Lung (tissue), 12 donors: Measurements from ENCODE around the gene KCNIP4. TPM values are rescaled to one million over a fixed set of nuclear protein-coding genes. Genes with fewer than 3 reads are reported as not detected.

Source experiments
- ATAC-seq: fragments of 200-7000 bp; cut with Tn5 transposase; one replicate; pipeline ENCODE4 v1.9.1; 2020; ENCODE audit warnings: moderate number of reproducible peaks; ENCODE audit not compliant: insufficient read depth, low FRiP score
- DNase-seq, 3 donors: peaks; one replicate each; pipeline ENCODE4 v3.0.0-alpha.2; 2013 to 2017
- H3K27ac ChIP-seq, 2 donors: one replicate each; pipeline ENCODE4 v1.5.1; 2013; ENCODE audit warnings: mild to moderate bottlenecking in 2 of 2, moderate library complexity in 2 of 2, control low read depth in 1 of 2, inconsistent platforms in 1 of 2, low read depth in 1 of 2, low read length in 1 of 2
- H3K27me3 ChIP-seq, 3 donors: one replicate each; pipeline ENCODE4 v1.5.1; 2013; ENCODE audit warnings: low read length in 2 of 3; ENCODE audit not compliant: control insufficient read depth in 3 of 3, insufficient read depth in 3 of 3
- H3K36me3 ChIP-seq, 4 donors: one replicate each; pipeline ENCODE4 v1.5.1; 2013; ENCODE audit warnings: low read length in 4 of 4, mild to moderate bottlenecking in 1 of 4, moderate library complexity in 1 of 4; ENCODE audit not compliant: control insufficient read depth in 4 of 4, insufficient read depth in 4 of 4
- H3K4me1 ChIP-seq, 5 donors: one replicate each; pipeline ENCODE4 v1.5.1; 2013; ENCODE audit warnings: low read length in 5 of 5, mild to moderate bottlenecking in 2 of 5, moderate library complexity in 1 of 5; ENCODE audit not compliant: control insufficient read depth in 5 of 5, insufficient read depth in 5 of 5
- H3K4me3 ChIP-seq: one replicate; pipeline ENCODE4 v1.5.1; 2013; ENCODE audit warnings: mild to moderate bottlenecking, control low read depth, moderate library complexity
- H3K9ac ChIP-seq, 2 donors: one replicate each; pipeline ENCODE4 v1.5.1; 2013; ENCODE audit warnings: low read length in 2 of 2, control low read depth in 1 of 2; ENCODE audit not compliant: insufficient read depth in 1 of 2
- H3K9me3 ChIP-seq, 4 donors: one replicate each; pipeline ENCODE4 v1.5.1; 2013; ENCODE audit warnings: low read length in 3 of 4, mild to moderate bottlenecking in 1 of 4, moderate library complexity in 1 of 4; ENCODE audit not compliant: control insufficient read depth in 4 of 4, insufficient read depth in 3 of 4
- CTCF ChIP-seq: IDR thresholded peaks from 2 replicates; pipeline ENCODE4 v1.5.1; 2012; ENCODE audit warnings: mild to moderate bottlenecking; ENCODE audit errors: control extremely low read depth, extremely low read depth
- WGBS, 2 donors: extraction: QIAGEN DNeasy Blood & Tissue Kit; methylation state at CpG; one replicate each; pipeline ENCODE4 v1.1.7; 2013; 5-methylcytosine and 5-hydroxymethylcytosine counted together
- polyA plus RNA-seq, 2 donors: library from polyadenylated mRNA; stranded (reverse); fragments of 200-250 nt; gene quantifications; one replicate each; pipeline ENCODE4 v1.2.1, GENCODE V29; 2013
- total RNA-seq, 2 donors: library from RNA; depleted of rRNA in 1 of 2; stranded (reverse); fragments of >200 nt in 1 of 2; gene quantifications; one replicate each; pipeline ENCODE4 v1.2.1, GENCODE V29; 2014 to 2021
- donor health status: control.
- donor health status: control.
- donor health status: Bipolar disorder and iron deficiency.
- donor health status: healthy.
- donor health status: DM: yes; HTN: yes; CAD: no.

The KCNIP4 gene
- total and polyA plus RNA-seq, 4 donors, result 0.11 TPM; not detected in 3

- Histone ChIP-seq H3K27me3 (peaks cover 0 to 21% (median 11%) of the 10 kb centered on the region in 3 donors), H3K9ac (no peak overlapping the region), H3K4me3 (no peak overlapping the region), H3K4me1 (peaks cover 0 to 9% (median 0%) of the 10 kb centered on the region in 5 donors), H3K36me3 (no peaks in the 10 kb centered on the region), H3K9me3 (no peaks in the 10 kb centered on the region), H3K27ac (no peak overlapping the region)
- ATAC-seq (no peak), DNase-seq (peak; percentile 19 to 40 (median 22))
- TF ChIP-seq CTCF, result no peak
- 10 to 11% methylated on average over 31 of the region's 31 CpGs for WGBS, 2 donors
These were observed 964.6 kb downstream of the KCNIP4 start for GRCh38 chr4:20983763-20984575.

- ATAC-seq (no peak), DNase-seq (no peak)
- Histone ChIP-seq H3K4me3 (no peak overlapping the region), H3K4me1 (peaks cover 0 to 9% (median 0%) of the 10 kb centered on the region in 5 donors), H3K27me3 (peaks cover 0 to 21% (median 11%) of the 10 kb centered on the region in 3 donors), H3K36me3 (no peaks in the 10 kb centered on the region), H3K27ac (no peak overlapping the region), H3K9ac (no peak overlapping the region), H3K9me3 (no peaks in the 10 kb centered on the region)
- WGBS, 2 donors, result 81 to 84% methylated on average over 3 of the region's 3 CpGs
- no peak for TF ChIP-seq CTCF
These were observed 966.0 kb downstream of the KCNIP4 start for GRCh38 chr4:20982544-20982943.

GRCh38 chr4:20960291-20960690 lies 988.3 kb downstream of the KCNIP4 start:
- no peak overlapping the region for H3K9ac ChIP-seq
- H3K4me3 ChIP-seq, result no peak overlapping the region
- no peak overlapping the region for H3K27ac ChIP-seq

More at GRCh38 chr4:20960291-20960690, 988.3 kb downstream of the KCNIP4 start:
- DNase-seq (no peak), ATAC-seq (no peak)
- Histone ChIP-seq H3K9me3 (peaks cover 0 to 2% (median 0%) of the 10 kb centered on the region in 4 donors), H3K4me1 (no peaks in the 10 kb centered on the region), H3K27me3 (no peaks in the 10 kb centered on the region), H3K36me3 (no peaks in the 10 kb centered on the region)
- WGBS, 2 donors, result 61 to 66% methylated on average over 6 of the region's 6 CpGs
- no peak for TF ChIP-seq CTCF
